HepG2 (cell line): ENCODE results near the gene CTNNBIP1. TPM values are rescaled to one million over a fixed set of nuclear protein-coding genes. Genes with fewer than 3 reads are reported as not detected.

ENCODE experiments used
- ATAC-seq: fragments of 200-7000 bp; cut with Tn5 transposase; 3 replicates; pipeline ENCODE4 v1.9.1; 2020; ENCODE audit warnings: mild to moderate bottlenecking, moderate library complexity
- BruUV-seq: library from RNA; stranded (reverse); fragments of 400-500 nt; replicated peaks from 2 replicates; lab custom pipeline; 2021; lab: Mats Ljungman, UMichigan
- CTCF ChIA-PET: fragments of 300-600 bp; formaldehyde crosslinking; extraction: SDS; loops from one replicate; lab custom pipeline; 2021; ENCODE audit warnings: low total read pairs, inconsistent platforms, low intra/inter-chr PET ratio; lab: Yijun Ruan, JAX
- POLR2A ChIA-PET: fragments of 350-600 bp; sonication (Branson Sonifier 250); formaldehyde crosslinking; loops from one replicate; lab custom pipeline; 2020; ENCODE audit warnings: antibody characterized with exemption, inconsistent platforms; lab: Yijun Ruan, JAX
- DNase-seq: peaks from one replicate; pipeline ENCODE4 v3.0.0-alpha.2; 2015; ENCODE audit warnings: low spot score
- FAIRE-seq: peaks from 3 replicates; lab custom pipeline; 2011; peaks lifted over from hg19 to GRCh38; lab: Jason Lieb, UNC
- H2AFZ ChIP-seq: one replicate; pipeline ENCODE4 v1.6.1; 2011; ENCODE audit warnings: low read length, inconsistent platforms
- H3K27ac ChIP-seq: fragments of 300-600 bp; 3 replicates; pipeline ENCODE4 v1.8.0; 2011; ENCODE audit warnings: mixed run types, mild to moderate bottlenecking, mixed read lengths, low read length, inconsistent platforms; ENCODE audit not compliant: insufficient read depth; ENCODE audit errors: extremely low read length
- H3K27me3 ChIP-seq, 2 experiments: fragments of 200-600 bp in 1 of 2; 2 replicates in 1 of 2; 3 replicates in 1 of 2; pipeline versions ENCODE4 v1.6.0 to v1.8.0; 2011; ENCODE audit warnings: low read length in 2 of 2, mild to moderate bottlenecking in 2 of 2, moderate library complexity in 2 of 2, inconsistent platforms in 1 of 2; ENCODE audit not compliant: insufficient read depth in 2 of 2, control insufficient read depth in 1 of 2
- H3K36me3 ChIP-seq, 2 experiments: fragments of 200-600 bp in 1 of 2; replicated peaks in 1 of 2; 2 replicates in 1 of 2; 3 replicates in 1 of 2; pipeline versions ENCODE4 v1.5.1 to v1.8.0; 2011; ENCODE audit warnings: low read length in 2 of 2, inconsistent platforms in 1 of 2; ENCODE audit not compliant: insufficient read depth in 2 of 2, control insufficient read depth in 1 of 2
- H3K4me1 ChIP-seq: 2 replicates; pipeline ENCODE4 v1.5.1; 2012; ENCODE audit warnings: low read length, inconsistent platforms; ENCODE audit not compliant: insufficient read depth
- H3K4me2 ChIP-seq: 2 replicates; pipeline ENCODE4 v1.6.0; 2011; ENCODE audit warnings: low read depth, low read length, inconsistent platforms
- H3K4me3 ChIP-seq, 3 experiments: fragments of 200-600 bp in 1 of 3; sonication (generic), shearing (Covaris generic) in 1 of 3; replicated peaks in 1 of 3; 2 replicates each; pipeline ENCODE4 v1.5.1; 2011 to 2016; ENCODE audit warnings: low read length in 3 of 3, inconsistent platforms in 2 of 3, low read depth in 2 of 3, mild to moderate bottlenecking in 2 of 3, control low read depth in 1 of 3, mixed read lengths in 1 of 3; ENCODE audit not compliant: insufficient read depth in 1 of 3
- H3K79me2 ChIP-seq: one replicate; pipeline ENCODE4 v1.6.1; 2011; ENCODE audit warnings: low read length, inconsistent platforms; ENCODE audit not compliant: insufficient read depth
- H3K9ac ChIP-seq: 2 replicates; pipeline ENCODE4 v1.6.0; 2011; ENCODE audit warnings: mild to moderate bottlenecking, low read depth, low read length, inconsistent platforms; ENCODE audit not compliant: insufficient read depth
- H3K9me3 ChIP-seq: 2 replicates; pipeline ENCODE4 v1.5.1; 2012; ENCODE audit warnings: mild to moderate bottlenecking, low read length
- H4K20me1 ChIP-seq: 2 replicates; pipeline ENCODE4 v1.6.0; 2011; ENCODE audit warnings: inconsistent platforms, mild to moderate bottlenecking, low read length, moderate library complexity; ENCODE audit not compliant: insufficient read depth
- HNRNPL ChIP-seq: fragments of 200-400 bp; formaldehyde crosslinking; IDR thresholded peaks from 2 replicates; pipeline ENCODE4 v1.6.1; 2017; ENCODE audit warnings: mild to moderate bottlenecking, low read depth, low read length
- TAF1 ChIP-seq: sonication (generic); formaldehyde crosslinking; IDR thresholded peaks from 2 replicates; pipeline ENCODE4 v1.4.0; 2020; ENCODE audit warnings: missing genetic modification reagents
- TBX2 ChIP-seq: sonication (generic); formaldehyde crosslinking; IDR thresholded peaks from 2 replicates; pipeline ENCODE4 v1.5.0; 2020; ENCODE audit warnings: missing genetic modification reagents, mild to moderate bottlenecking, borderline replicate concordance
- TOE1 ChIP-seq: sonication (generic); formaldehyde crosslinking; IDR thresholded peaks from 2 replicates; pipeline ENCODE4 v1.4.0; 2020; ENCODE audit warnings: mild to moderate bottlenecking, missing genetic modification reagents
- ZNF296 ChIP-seq: sonication (generic); formaldehyde crosslinking; conservative IDR thresholded peaks from 2 replicates; pipeline ENCODE4 v1.5.0; 2020; ENCODE audit warnings: mild to moderate bottlenecking, missing genetic modification reagents
- ZNF678 ChIP-seq: sonication (generic); formaldehyde crosslinking; IDR thresholded peaks from 2 replicates; pipeline ENCODE4 v1.4.0; 2020; ENCODE audit warnings: mild to moderate bottlenecking, missing genetic modification reagents
- ZNF776 ChIP-seq: sonication (generic); formaldehyde crosslinking; IDR thresholded peaks from 2 replicates; pipeline ENCODE4 v1.4.0; 2020; ENCODE audit warnings: mild to moderate bottlenecking, missing genetic modification reagents
- ZNF781 ChIP-seq: sonication (generic); formaldehyde crosslinking; IDR thresholded peaks from 2 replicates; pipeline ENCODE4 v1.5.1; 2020; ENCODE audit warnings: borderline replicate concordance, mild to moderate bottlenecking, missing genetic modification reagents; ENCODE audit errors: not compliant biosample characterization
- WGBS: methylation state at CpG from one replicate; pipeline ENCODE4 v1.1.6; 2017; ENCODE audit warnings: low lambda C conversion rate; 5-methylcytosine and 5-hydroxymethylcytosine counted together
- in situ Hi-C: cut with HindIII; loops from 2 replicates; pipeline ENCODE4 v1.10.0; 2017; ENCODE audit warnings: low pct_unique_long_range_greater_than_20kb; ENCODE audit not compliant: extremely low pct_ligation_motif_present
- intact Hi-C: fragments of 100-400 bp; cut with micrococcal nuclease; formaldehyde crosslinking; loops from one replicate; pipeline ENCODE4 v1.10.0; 2022; ENCODE audit not compliant: unreplicated experiment
- polyA plus RNA-seq, 8 experiments: library from polyadenylated mRNA; depleted of rRNA in 3 of 8; stranded (reverse) in 7 of 8; unstranded in 1 of 8; fragments of >200 nt; fragmentation: Illumina TruSeq in 4 of 8; extraction: Trizol in 4 of 8; gene quantifications; 2 replicates each; pipeline versions ENCODE4 v1.2.1 to v1.2.3, GENCODE V29; 2011 to 2016; ENCODE audit warnings: low read depth in 4 of 8, missing spikeins in 1 of 8, mixed read lengths in 1 of 8; ENCODE audit not compliant: insufficient read depth in 1 of 8
- total RNA-seq, 5 experiments: library from RNA; depleted of rRNA; stranded (reverse); fragments of >200 nt; fragmentation: Illumina TruSeq; extraction: Trizol; gene quantifications; 2 replicates each; pipeline ENCODE4 v1.2.3, GENCODE V29; 2016; ENCODE audit warnings: low read depth in 1 of 5
- TF ChIP-seq, protein P1 (sequence below): sonication (generic); formaldehyde crosslinking; IDR thresholded peaks from 2 replicates; pipeline ENCODE4 v1.5.0; 2020; ENCODE audit warnings: mild to moderate bottlenecking, missing genetic modification reagents
- TF ChIP-seq, protein P2 (sequence below): sonication (generic); formaldehyde crosslinking; IDR thresholded peaks from 2 replicates; pipeline ENCODE4 v1.5.0; 2020; ENCODE audit warnings: mild to moderate bottlenecking, low read depth, missing genetic modification reagents, borderline replicate concordance
- TF ChIP-seq, protein P3 (sequence below): sonication (generic); formaldehyde crosslinking; IDR thresholded peaks from 2 replicates; pipeline ENCODE4 v1.5.0; 2020; ENCODE audit warnings: mild to moderate bottlenecking, missing genetic modification reagents, moderate library complexity

Gene CTNNBIP1
- total and polyA plus RNA-seq, 2 of the 13 experiments (the other 11 are each of a cell fraction or from before 2014, with no cell fraction given), result 71.7 to 83.0 TPM

DNA sequence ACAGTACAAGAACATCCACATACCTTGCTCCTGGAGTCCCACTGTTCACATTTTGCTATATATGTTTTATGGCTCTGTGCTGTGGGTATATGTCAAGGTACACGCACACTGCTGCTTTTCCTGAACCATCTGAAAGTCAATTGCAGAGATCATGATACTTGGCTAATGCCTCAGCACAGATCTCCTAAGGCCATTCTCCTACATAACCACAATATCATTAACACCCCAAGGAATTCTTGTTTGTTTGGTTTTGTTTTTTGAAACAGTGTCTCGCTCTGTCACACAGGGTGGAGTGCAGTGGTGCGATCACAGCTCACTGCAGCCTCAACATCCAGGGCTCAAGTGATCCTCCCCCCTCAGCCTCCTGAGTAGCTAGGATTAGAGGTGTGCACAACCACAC lies 16.0 kb downstream of the CTNNBIP1 start:
- TF ChIP-seq, protein P1, sequence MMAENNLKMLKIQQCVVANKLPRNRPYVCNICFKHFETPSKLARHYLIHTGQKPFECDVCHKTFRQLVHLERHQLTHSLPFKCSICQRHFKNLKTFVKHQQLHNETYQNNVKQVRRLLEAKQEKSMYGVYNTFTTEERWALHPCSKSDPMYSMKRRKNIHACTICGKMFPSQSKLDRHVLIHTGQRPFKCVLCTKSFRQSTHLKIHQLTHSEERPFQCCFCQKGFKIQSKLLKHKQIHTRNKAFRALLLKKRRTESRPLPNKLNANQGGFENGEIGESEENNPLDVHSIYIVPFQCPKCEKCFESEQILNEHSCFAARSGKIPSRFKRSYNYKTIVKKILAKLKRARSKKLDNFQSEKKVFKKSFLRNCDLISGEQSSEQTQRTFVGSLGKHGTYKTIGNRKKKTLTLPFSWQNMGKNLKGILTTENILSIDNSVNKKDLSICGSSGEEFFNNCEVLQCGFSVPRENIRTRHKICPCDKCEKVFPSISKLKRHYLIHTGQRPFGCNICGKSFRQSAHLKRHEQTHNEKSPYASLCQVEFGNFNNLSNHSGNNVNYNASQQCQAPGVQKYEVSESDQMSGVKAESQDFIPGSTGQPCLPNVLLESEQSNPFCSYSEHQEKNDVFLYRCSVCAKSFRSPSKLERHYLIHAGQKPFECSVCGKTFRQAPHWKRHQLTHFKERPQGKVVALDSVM (CRISPR knock-in tag), result peak; percentile 78; the same call in 1 of the 2 replicates
- no peak for TF ChIP-seq TAF1 (CRISPR knock-in tag)
- TF ChIP-seq, all 625 proteins: peak for 1
- Histone ChIP-seq H3K27me3 (no peaks in the 10 kb centered on the region), H3K4me2 (no peak overlapping the region), H3K36me3 (peaks cover 5 to 31% of the 10 kb centered on the region in 2 experiments; a peak in 4 of 5 replicates), H3K27ac (no peak overlapping the region), H3K79me2 (peaks cover 8% of the 10 kb centered on the region), H3K4me3 (no peak overlapping the region), H3K9ac (no peak overlapping the region), H3K4me1 (peaks cover 13% of the 10 kb centered on the region; the same call in 1 of the 2 replicates), H3K9me3 (no peaks in the 10 kb centered on the region), H2AFZ (no peak overlapping the region), H4K20me1 (no peaks in the 10 kb centered on the region)
- intact Hi-C loops (no loop called here), in situ Hi-C loops (no loop called here)
- CTCF ChIA-PET, result no interaction called here
- FAIRE-seq (no peak), DNase-seq (no peak), ATAC-seq (no peak)
- 97% methylated on average over 3 of the region's 3 CpGs for WGBS
- POLR2A ChIA-PET, result interaction anchor here (1.0 to 1.5 kb wide), 3 partner anchors 17 to 49 kb away, joined by 3 to 6 read pairs (median 5); partner anchors contain the start of genes LZIC and NMNAT1
- TSS peak; percentile 4 for BruUV-seq

DNA sequence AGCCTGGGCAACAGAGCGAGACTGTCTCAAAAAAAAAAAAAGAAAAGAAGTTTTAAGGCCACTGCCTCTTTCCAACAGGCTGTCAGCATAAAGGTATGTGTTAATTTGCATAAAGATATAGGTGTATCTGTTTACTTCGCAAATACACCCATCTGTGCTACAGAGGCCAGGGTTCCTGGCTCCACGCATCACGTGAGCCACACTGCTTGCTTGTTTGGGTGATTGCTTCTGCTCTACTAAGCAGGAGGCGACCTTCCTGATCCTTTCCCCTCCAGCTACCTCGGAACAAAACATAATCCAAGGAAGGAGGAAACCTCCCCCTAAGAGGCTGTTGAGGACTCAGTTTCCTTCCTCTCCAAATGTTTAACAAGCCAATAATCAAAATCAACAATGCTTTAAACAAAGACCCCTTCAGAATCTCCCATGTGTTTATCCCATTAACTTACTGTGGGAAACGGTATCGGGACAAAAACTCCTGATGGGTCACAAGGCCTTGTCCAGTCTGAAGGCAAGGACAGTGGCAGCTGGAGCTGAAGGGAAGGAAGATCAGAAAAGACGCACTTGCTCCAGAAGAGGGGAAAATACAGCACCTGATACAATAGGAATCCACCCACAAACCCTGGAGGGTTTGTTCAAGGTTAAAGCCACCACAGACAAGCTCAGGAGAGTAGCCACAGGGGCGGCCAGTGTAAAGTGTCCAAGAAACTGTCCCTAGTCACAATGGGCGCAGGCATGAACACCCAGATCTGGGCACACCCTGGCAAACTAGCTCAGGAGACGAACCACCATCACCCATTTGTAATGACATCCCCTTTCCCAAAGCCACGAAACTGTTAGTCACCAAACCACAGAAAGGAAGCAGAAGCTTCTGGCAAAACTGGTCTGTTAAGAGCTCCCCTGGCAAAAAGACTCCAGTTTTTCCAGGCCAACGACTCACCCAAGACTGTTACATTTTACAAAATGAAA lies 17.2 kb downstream of the CTNNBIP1 start:
- H3K4me1 ChIP-seq, result peaks cover 13% of the 10 kb centered on the region; the same call in 1 of the 2 replicates
- BruUV-seq, result no TSS peak
- intact Hi-C loops (no loop called here), in situ Hi-C loops (no loop called here)
- ChIA-PET CTCF (no interaction called here), POLR2A (interaction anchor here (0.8 to 1.4 kb wide), 3 partner anchors 18 to 50 kb away, joined by 3 read pairs; partner anchors contain the start of genes LZIC and NMNAT1)
- no peaks in the 10 kb centered on the region for H3K9me3 ChIP-seq
- FAIRE-seq, result no peak
- no peak for DNase-seq
- 0 out of 2 replicates have a peak overlapping the region, but pooled peaks have one; percentile 2 for H3K9ac ChIP-seq
- H3K27ac ChIP-seq, result no peak overlapping the region
- no peak overlapping the region for H2AFZ ChIP-seq
- no peak overlapping the region for H3K4me2 ChIP-seq
- no peak overlapping the region for H3K4me3 ChIP-seq
- no peak for ATAC-seq
- no peaks in the 10 kb centered on the region for H3K27me3 ChIP-seq
- H3K79me2 ChIP-seq, result peaks cover 6% of the 10 kb centered on the region
- WGBS, result 94% methylated on average over 11 of the region's 14 CpGs
- H3K36me3 ChIP-seq, result peaks cover 7 to 35% of the 10 kb centered on the region in 2 experiments; a peak in 4 of 5 replicates
- H4K20me1 ChIP-seq, result no peaks in the 10 kb centered on the region
- no peak for TF ChIP-seq ZNF678 (CRISPR knock-in tag)
- TF ChIP-seq, protein P2, sequence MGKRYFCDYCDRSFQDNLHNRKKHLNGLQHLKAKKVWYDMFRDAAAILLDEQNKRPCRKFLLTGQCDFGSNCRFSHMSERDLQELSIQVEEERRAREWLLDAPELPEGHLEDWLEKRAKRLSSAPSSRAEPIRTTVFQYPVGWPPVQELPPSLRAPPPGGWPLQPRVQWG, result no peak
- TF ChIP-seq, protein P3, sequence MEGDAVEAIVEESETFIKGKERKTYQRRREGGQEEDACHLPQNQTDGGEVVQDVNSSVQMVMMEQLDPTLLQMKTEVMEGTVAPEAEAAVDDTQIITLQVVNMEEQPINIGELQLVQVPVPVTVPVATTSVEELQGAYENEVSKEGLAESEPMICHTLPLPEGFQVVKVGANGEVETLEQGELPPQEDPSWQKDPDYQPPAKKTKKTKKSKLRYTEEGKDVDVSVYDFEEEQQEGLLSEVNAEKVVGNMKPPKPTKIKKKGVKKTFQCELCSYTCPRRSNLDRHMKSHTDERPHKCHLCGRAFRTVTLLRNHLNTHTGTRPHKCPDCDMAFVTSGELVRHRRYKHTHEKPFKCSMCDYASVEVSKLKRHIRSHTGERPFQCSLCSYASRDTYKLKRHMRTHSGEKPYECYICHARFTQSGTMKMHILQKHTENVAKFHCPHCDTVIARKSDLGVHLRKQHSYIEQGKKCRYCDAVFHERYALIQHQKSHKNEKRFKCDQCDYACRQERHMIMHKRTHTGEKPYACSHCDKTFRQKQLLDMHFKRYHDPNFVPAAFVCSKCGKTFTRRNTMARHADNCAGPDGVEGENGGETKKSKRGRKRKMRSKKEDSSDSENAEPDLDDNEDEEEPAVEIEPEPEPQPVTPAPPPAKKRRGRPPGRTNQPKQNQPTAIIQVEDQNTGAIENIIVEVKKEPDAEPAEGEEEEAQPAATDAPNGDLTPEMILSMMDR (CRISPR knock-in tag), result no peak
- no peak for TF ChIP-seq TBX2 (CRISPR knock-in tag)
- no peak for TF ChIP-seq HNRNPL
- TF ChIP-seq ZNF296 (CRISPR knock-in tag), result no peak
- TF ChIP-seq ZNF781 (CRISPR knock-in tag), result no peak
- TF ChIP-seq TOE1 (CRISPR knock-in tag), result no peak
- no peak for TF ChIP-seq ZNF776
